ENCODE results near the gene KMT2C.

GRCh38 chr7:152142976-152143595 lies 292.7 kb downstream of the KMT2C start:
- TF ChIP-seq CTCF (conservative IDR thresholded peaks at IDR 0.05) (no peak), ZFX (IDR thresholded peaks at IDR 0.05) (no peak)
